ENCODE data around the gene PCDHGA8. TPM values are rescaled to one million over a fixed set of nuclear protein-coding genes. Genes with fewer than 3 reads are reported as not detected.

Gene PCDHGA8
- total RNA-seq, 1 experiment from 2014 or later: 0.18 TPM

DNA sequence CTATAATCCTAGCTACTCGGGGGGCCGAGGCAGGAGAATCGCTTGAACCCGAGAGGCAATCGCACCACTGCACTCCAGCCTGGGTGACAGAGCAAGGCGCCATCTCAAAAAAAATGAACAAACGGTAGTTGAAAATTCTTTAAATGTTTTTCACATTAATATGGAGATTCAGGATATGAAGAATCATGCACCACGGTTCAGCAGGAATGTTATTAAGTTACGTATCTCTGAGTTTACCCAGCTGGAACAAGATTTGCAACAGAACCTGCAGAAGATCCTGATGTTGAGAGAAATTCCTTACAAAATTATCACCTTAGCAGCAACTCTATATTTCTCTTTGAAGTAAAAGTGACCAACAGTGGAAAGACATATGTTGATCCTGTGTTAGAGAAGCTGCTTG lies 47.9 kb downstream of the PCDHGA8 start:
- intact Hi-C loops (cut with micrococcal nuclease; ENCODE audit: unreplicated experiment): no loop called here
- Histone ChIP-seq H3K27ac (ENCODE audit: low read length) (no peak overlapping the region), H3K4me1 (ENCODE audit: control insufficient read depth, insufficient read depth, low read length) (no peaks in the 10 kb centered on the region), H3K27me3 (ENCODE audit: control insufficient read depth, insufficient read depth, low read length) (no peaks in the 10 kb centered on the region), H3K36me3 (ENCODE audit: control insufficient read depth, insufficient read depth, low read length) (no peaks in the 10 kb centered on the region), H3K9me3 (ENCODE audit: control insufficient read depth, insufficient read depth, low read depth, low read length) (no peaks in the 10 kb centered on the region; the same call in 1 of the 2 replicates), H3K4me3 (ENCODE audit: low read depth in 2 of 2, low read length in 2 of 2) (no peak overlapping the region)
- ChIA-PET CTCF (no interaction called here), POLR2A (no interaction called here)
- in situ Hi-C loops (cut with HindIII; ENCODE audit: low pct_unique_long_range_greater_than_20kb, low sequenced_read_pairs): no loop called here
- DNase-seq (ENCODE audit: low read depth, low spot score): no peak
- no peak for ATAC-seq
- no TSS peak for BruUV-seq (replicated peaks)
- TF ChIP-seq, protein P1, sequence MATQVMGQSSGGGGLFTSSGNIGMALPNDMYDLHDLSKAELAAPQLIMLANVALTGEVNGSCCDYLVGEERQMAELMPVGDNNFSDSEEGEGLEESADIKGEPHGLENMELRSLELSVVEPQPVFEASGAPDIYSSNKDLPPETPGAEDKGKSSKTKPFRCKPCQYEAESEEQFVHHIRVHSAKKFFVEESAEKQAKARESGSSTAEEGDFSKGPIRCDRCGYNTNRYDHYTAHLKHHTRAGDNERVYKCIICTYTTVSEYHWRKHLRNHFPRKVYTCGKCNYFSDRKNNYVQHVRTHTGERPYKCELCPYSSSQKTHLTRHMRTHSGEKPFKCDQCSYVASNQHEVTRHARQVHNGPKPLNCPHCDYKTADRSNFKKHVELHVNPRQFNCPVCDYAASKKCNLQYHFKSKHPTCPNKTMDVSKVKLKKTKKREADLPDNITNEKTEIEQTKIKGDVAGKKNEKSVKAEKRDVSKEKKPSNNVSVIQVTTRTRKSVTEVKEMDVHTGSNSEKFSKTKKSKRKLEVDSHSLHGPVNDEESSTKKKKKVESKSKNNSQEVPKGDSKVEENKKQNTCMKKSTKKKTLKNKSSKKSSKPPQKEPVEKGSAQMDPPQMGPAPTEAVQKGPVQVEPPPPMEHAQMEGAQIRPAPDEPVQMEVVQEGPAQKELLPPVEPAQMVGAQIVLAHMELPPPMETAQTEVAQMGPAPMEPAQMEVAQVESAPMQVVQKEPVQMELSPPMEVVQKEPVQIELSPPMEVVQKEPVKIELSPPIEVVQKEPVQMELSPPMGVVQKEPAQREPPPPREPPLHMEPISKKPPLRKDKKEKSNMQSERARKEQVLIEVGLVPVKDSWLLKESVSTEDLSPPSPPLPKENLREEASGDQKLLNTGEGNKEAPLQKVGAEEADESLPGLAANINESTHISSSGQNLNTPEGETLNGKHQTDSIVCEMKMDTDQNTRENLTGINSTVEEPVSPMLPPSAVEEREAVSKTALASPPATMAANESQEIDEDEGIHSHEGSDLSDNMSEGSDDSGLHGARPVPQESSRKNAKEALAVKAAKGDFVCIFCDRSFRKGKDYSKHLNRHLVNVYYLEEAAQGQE (IDR thresholded peaks at IDR 0.05; ENCODE audit: insufficient read depth in 1 of 2, low read depth in 2 of 2, low read length in 1 of 2): no peak
- TF ChIP-seq, protein P2, sequence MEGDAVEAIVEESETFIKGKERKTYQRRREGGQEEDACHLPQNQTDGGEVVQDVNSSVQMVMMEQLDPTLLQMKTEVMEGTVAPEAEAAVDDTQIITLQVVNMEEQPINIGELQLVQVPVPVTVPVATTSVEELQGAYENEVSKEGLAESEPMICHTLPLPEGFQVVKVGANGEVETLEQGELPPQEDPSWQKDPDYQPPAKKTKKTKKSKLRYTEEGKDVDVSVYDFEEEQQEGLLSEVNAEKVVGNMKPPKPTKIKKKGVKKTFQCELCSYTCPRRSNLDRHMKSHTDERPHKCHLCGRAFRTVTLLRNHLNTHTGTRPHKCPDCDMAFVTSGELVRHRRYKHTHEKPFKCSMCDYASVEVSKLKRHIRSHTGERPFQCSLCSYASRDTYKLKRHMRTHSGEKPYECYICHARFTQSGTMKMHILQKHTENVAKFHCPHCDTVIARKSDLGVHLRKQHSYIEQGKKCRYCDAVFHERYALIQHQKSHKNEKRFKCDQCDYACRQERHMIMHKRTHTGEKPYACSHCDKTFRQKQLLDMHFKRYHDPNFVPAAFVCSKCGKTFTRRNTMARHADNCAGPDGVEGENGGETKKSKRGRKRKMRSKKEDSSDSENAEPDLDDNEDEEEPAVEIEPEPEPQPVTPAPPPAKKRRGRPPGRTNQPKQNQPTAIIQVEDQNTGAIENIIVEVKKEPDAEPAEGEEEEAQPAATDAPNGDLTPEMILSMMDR (IDR thresholded peaks at IDR 0.05): no peak
- no peak for TF ChIP-seq TCF7L2 (IDR thresholded peaks at IDR 0.05; ENCODE audit: low read depth, low read length)
- no peak for TF ChIP-seq POLR2AphosphoS5 (IDR thresholded peaks at IDR 0.05; ENCODE audit: low read depth, low read length)
- no peak for TF ChIP-seq SIN3A (IDR thresholded peaks at IDR 0.05; ENCODE audit: borderline replicate concordance, insufficient read depth, low read depth, low read length)

DNA sequence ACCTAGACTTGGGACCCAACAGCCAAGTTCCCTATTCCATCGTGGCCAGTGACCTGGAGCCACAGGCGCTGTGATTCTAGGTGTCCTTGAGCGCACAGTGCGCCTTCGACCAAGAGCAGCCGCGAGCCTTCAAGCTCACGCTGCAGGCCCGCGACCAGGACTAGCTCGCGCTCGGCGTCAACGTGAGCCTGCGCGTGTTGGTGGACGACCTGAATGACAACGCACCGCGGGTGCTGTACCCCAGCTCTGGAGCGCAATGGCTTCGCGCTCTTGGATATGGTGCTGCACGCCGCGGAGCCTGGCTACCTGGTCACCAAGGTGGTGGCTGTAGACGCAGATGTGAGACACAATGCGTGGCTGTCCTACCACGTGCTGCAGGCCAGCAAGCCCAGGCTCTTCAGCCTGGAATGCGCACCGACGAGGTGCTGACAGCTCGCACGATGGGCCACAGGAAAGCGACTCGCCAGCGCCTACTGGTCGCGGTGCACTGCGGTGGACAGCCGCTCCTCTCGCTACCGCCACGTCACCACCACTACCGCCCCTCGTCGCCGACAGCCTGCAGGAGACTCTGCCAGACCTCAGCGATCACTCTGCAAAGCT lies 49.2 kb downstream of the PCDHGA8 start:
- ATAC-seq (no peak), DNase-seq (ENCODE audit: low read depth, low spot score) (no peak)
- intact Hi-C loops (cut with micrococcal nuclease; ENCODE audit: unreplicated experiment) (no loop called here), in situ Hi-C loops (cut with HindIII; ENCODE audit: low pct_unique_long_range_greater_than_20kb, low sequenced_read_pairs) (no loop called here)
- Histone ChIP-seq H3K9me3 (ENCODE audit: control insufficient read depth, insufficient read depth, low read depth, low read length) (no peaks in the 10 kb centered on the region), H3K27ac (ENCODE audit: low read length) (no peak overlapping the region), H3K4me1 (ENCODE audit: control insufficient read depth, insufficient read depth, low read length) (no peaks in the 10 kb centered on the region), H3K36me3 (ENCODE audit: control insufficient read depth, insufficient read depth, low read length) (no peaks in the 10 kb centered on the region), H3K27me3 (ENCODE audit: control insufficient read depth, insufficient read depth, low read length) (no peaks in the 10 kb centered on the region), H3K4me3 (ENCODE audit: low read depth in 2 of 2, low read length in 2 of 2) (no peak overlapping the region)
- no TSS peak for BruUV-seq (replicated peaks)
- ChIA-PET CTCF (no interaction called here), POLR2A (no interaction called here)
- TF ChIP-seq, protein P1 (IDR thresholded peaks at IDR 0.05; ENCODE audit: insufficient read depth in 1 of 2, low read depth in 2 of 2, low read length in 1 of 2): no peak
- no peak for TF ChIP-seq POLR2AphosphoS5 (IDR thresholded peaks at IDR 0.05; ENCODE audit: low read depth, low read length)
- TF ChIP-seq TCF7L2 (IDR thresholded peaks at IDR 0.05; ENCODE audit: low read depth, low read length): no peak
- TF ChIP-seq SIN3A (IDR thresholded peaks at IDR 0.05; ENCODE audit: borderline replicate concordance, insufficient read depth, low read depth, low read length): no peak
- TF ChIP-seq, protein P2 (IDR thresholded peaks at IDR 0.05): no peak

Measured in Panc1 (cell line).